Activated CD4-positive, alpha-beta T cell treated with anti-CD3 and anti-CD28 coated beads for 4 hours (primary cell): Measurements from ENCODE around the gene DPEP3.

Source experiments
- DNase-seq, 2 donors: peaks; one replicate each; pipeline ENCODE4 v3.0.0-alpha.2; 2020

Gene DPEP3

DNA sequence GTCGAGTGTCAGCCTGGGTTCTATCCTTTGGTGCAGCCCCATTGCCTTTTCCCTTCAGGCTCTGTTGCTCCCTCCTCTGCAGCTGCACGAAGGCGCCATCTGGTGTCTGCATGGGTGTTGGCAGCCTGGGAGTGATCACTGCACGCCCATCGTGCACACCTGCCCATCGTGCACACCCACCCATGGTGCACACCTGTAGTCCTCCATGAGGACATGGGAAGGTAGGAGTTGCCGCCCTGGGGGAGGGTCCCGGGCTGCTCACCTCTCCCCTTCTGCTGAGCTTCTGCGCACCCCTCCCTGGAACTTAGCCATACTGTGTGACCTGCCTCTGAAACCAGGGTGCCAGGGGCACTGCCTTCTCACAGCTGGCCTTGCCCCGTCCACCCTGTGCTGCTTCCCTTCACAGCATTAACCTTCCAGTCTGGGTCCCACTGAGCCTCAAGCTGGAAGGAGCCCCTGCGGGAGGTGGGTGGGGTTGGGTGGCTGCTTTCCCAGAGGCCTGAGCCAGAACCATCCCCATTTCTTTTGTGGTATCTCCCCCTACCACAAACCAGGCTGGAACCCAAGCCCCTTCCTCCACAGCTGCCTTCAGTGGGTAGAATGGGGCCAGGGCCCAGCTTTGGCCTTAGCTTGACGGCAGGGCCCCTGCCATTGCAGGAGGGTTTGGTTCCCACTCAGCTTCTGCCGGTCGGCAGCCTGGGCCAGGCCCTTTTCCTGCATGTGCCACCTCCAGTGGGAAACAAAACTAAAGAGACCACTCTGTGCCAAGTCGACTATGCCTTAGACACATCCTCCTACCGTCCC is 51.5 kb downstream of the DPEP3 start:
- peak; percentile 74 to 78 for DNase-seq

DNA sequence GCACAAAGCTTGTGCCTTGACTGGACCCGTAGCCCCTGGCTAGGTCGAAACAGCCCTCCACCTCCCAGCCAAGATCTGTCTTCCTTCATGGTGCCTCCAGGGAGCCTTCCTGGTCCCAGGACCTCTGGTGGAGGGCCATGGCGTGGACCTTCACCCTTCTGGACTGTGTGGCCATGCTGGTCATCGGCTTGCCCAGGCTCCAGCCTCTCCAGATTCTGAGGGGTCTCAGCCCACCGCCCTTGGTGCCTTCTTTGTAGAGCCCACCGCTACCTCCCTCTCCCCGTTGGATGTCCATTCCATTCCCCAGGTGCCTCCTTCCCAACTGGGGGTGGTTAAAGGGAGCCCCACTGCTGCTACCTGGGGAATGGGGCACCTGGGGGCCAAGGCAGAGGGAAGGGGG is 52.2 kb downstream of the DPEP3 start:
- DNase-seq: no peak

DNA sequence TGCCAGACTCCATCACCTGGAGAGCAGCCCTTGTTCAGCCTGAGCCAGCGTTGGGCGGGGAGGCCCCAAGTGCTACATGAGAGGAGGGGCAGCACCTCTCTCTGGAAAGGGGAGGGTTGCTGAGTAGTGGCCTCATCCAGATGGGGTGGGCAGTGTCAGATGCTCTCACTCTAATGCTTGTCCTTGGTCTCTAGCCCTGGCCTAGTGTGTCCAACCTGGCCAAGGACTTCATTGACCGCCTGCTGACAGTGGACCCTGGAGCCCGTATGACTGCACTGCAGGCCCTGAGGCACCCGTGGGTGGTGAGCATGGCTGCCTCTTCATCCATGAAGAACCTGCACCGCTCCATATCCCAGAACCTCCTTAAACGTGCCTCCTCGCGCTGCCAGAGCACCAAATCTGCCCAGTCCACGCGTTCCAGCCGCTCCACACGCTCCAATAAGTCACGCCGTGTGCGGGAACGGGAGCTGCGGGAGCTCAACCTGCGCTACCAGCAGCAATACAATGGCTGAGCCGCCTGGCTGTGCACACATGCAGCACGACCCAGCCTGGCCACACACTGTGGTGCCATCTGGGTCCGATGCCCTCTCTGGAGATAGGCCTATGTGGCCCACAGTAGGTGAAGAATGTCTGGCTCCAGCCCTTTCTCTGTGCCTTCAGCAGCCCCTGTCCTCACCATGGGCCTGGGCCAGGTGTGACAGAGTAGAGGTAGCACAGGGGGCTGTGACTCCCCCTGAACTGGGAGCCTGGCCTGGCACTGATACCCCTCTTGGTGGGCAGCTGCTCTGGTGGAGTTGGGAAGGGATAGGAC is 53.0 kb downstream of the DPEP3 start:
- DNase-seq: no peak

DNA sequence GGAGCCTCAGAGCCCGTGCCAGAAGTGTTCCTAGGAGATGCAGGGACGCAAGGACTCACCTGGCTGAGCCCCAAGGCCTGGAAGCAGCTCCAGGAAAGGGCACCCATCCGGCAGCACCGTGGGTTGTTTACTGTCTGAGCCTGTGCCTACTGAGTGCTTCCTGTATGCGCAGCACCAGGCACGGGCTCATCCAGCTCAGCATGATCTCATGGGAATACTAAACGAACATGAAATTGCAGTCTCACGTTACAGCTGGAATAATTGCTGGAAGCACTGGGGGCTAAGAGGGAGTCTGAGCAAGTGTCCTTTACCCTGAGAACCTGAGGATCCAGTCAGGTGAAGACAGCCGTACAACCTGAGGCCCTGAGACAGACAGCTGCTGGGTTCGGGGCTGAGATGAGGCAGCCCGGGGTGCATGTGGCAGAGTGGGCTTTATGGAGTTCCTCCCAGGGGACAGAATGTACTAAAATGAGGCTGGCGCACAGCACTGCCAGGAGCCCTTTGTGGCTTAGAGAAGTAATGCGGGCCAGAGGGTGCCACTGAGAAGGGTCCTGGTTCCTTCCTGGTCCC is 54.0 kb downstream of the DPEP3 start:
- no peak for DNase-seq
